Lower leg skin (tissue), 4 donors: ENCODE data around the gene RFC5. TPM values are rescaled to one million over a fixed set of nuclear protein-coding genes. Genes with fewer than 3 reads are reported as not detected.
"Not testable (repeated sequence)": the region's sequence is repeated elsewhere in the genome, so short reads cannot be mapped to it uniquely, and the experiment has no call there.

Source experiments
- DNase-seq, 2 donors: peaks; one replicate each; pipeline ENCODE4 v3.0.0-alpha.2; 2019; ENCODE audit warnings: low spot score in 2 of 2
- H3K4me3 ChIP-seq: fragments of 200-600 bp; sonication (generic); 2 replicates; pipeline ENCODE4 v1.5.1; 2017; ENCODE audit warnings: mild to moderate bottlenecking, low read depth; ENCODE audit not compliant: poor library complexity, severe bottlenecking
- CTCF ChIP-seq, 3 donors: fragments of 450-650 bp; IDR thresholded peaks; one replicate each; pipeline ENCODE4 v1.5.1; 2016; ENCODE audit warnings: antibody characterized with exemption in 3 of 3, mild to moderate bottlenecking in 3 of 3, moderate library complexity in 2 of 3
- POLR2A ChIP-seq, 2 donors: fragments of 450-650 bp; IDR thresholded peaks; one replicate each; pipeline ENCODE4 v1.6.1; 2016 to 2017; ENCODE audit warnings: antibody characterized with exemption in 2 of 2, mild to moderate bottlenecking in 1 of 2, moderate library complexity in 1 of 2
- WGBS, 2 donors: methylation state at CpG; one replicate each; pipeline ENCODE4 v1.1.5; 2018; 5-methylcytosine and 5-hydroxymethylcytosine counted together
- intact Hi-C: fragments of 100-400 bp; cut with DNase I; formaldehyde crosslinking; loops from one replicate; pipeline ENCODE4 v1.15.0; 2023; ENCODE audit warnings: low total_unique reads
- total RNA-seq, 4 donors: library from RNA; depleted of rRNA; stranded (reverse); fragments of >200 nt; gene quantifications; one replicate each; pipeline ENCODE4 v1.1.0, GENCODE V29; 2016

Gene RFC5
- total RNA-seq, 4 donors from 2014 or later, result 6.2 to 14.3 (median 11.3) TPM

GRCh38 chr12:118068445-118068844 lies 51.9 kb downstream of the RFC5 start:
- intact Hi-C loops, result no loop called here
- H3K4me3 ChIP-seq, result no peak overlapping the region
- no peak for TF ChIP-seq CTCF (IDR thresholded peaks at IDR 0.05)
- no peak for TF ChIP-seq POLR2A (IDR thresholded peaks at IDR 0.05)
- 77 to 90% methylated on average over 2 of the region's 2 CpGs for WGBS, 2 donors
- DNase-seq, result no peak

GRCh38 chr12:118070650-118071049 lies 54.1 kb downstream of the RFC5 start:
- DNase-seq, result no peak
- 96 to 99% methylated on average over 3 of the region's 3 CpGs for WGBS, 2 donors
- TF ChIP-seq CTCF (IDR thresholded peaks at IDR 0.05), result no peak
- no peak for TF ChIP-seq POLR2A (IDR thresholded peaks at IDR 0.05)
- intact Hi-C loops, result no loop called here
- H3K4me3 ChIP-seq, result no peak overlapping the region

- 89 to 93% methylated on average over 4 of the region's 4 CpGs for WGBS, 2 donors
- DNase-seq, result peak in 1 of 2 donors; percentile 57
- no peak for TF ChIP-seq CTCF (IDR thresholded peaks at IDR 0.05)
- TF ChIP-seq POLR2A (IDR thresholded peaks at IDR 0.05), result no peak
- intact Hi-C loops, result no loop called here
- no peak overlapping the region for H3K4me3 ChIP-seq
Observed at GRCh38 chr12:118073768-118074167, 57.3 kb downstream of the RFC5 start.

GRCh38 chr12:118081521-118081920 lies 65.0 kb downstream of the RFC5 start:
- H3K4me3 ChIP-seq, intact Hi-C loops: not testable (repeated sequence)
- 91 to 95% methylated on average over 9 of the region's 9 CpGs for WGBS, 2 donors
- peak in 1 of 2 donors; percentile 65 for DNase-seq

Other genes starting within 250 kb of the RFC5 start
- gene KSR2, start 47.7 kb upstream of the RFC5 start, total RNA-seq, result under 1 TPM; 0.17 to 0.84 (median 0.35) TPM
- gene WSB2, start 44.5 kb downstream of the RFC5 start, total RNA-seq, result 10 to 100 TPM; 45.2 to 65.6 (median 53.0) TPM
- gene VSIG10, start 87.3 kb downstream of the RFC5 start, total RNA-seq, result 10 to 100 TPM; 17.1 to 40.1 (median 29.4) TPM
- gene PEBP1, start 119.4 kb downstream of the RFC5 start, total RNA-seq, result 100 to 1,000 TPM; 192 to 447 (median 328) TPM